ENCODE data around the gene PTPRB.

The PTPRB gene

GRCh38 chr12:70487440-70487839 lies 149.8 kb downstream of the PTPRB start:
- TF ChIP-seq EZH2phosphoT487 (IDR thresholded peaks at IDR 0.05; ENCODE audit: borderline replicate concordance, low read length) (no peak), CTCF (IDR thresholded peaks at IDR 0.05; ENCODE audit: low read depth, low read length, poor library complexity, severe bottlenecking) (no peak)
- H3K79me2 ChIP-seq (ENCODE audit: control insufficient read depth, low read length) = peaks cover 91% of the 10 kb centered on the region
- no peaks in the 10 kb centered on the region for H3K9me2 ChIP-seq (replicated peaks; ENCODE audit: control insufficient read depth, low read length)
- H3K27ac ChIP-seq (ENCODE audit: low read depth, low read length) = peak overlapping the region; percentile 96
- peaks cover 80% of the 10 kb centered on the region for H3K36me3 ChIP-seq (ENCODE audit: control insufficient read depth, low read length)
- no peaks in the 10 kb centered on the region for H4K20me1 ChIP-seq (ENCODE audit: control insufficient read depth, insufficient read depth, low read depth, low read length)
- peaks cover 24% of the 10 kb centered on the region for H3F3A ChIP-seq (ENCODE audit: control insufficient read depth, insufficient read depth)
- peaks cover 26% of the 10 kb centered on the region for H3K9me3 ChIP-seq (ENCODE audit: control insufficient read depth, insufficient read depth, low read length)
- peak overlapping the region; percentile 61 for H3K4me3 ChIP-seq (ENCODE audit: low read length)
- H3K27me3 ChIP-seq (ENCODE audit: control insufficient read depth, low read length) = no peaks in the 10 kb centered on the region
- peak overlapping the region; percentile 74 for H3K4me2 ChIP-seq (ENCODE audit: low read length)
- peaks cover 86% of the 10 kb centered on the region for H3K4me1 ChIP-seq (ENCODE audit: control insufficient read depth, low read length)

- Histone ChIP-seq H3F3A (ENCODE audit: control insufficient read depth, insufficient read depth) (peaks cover 24% of the 10 kb centered on the region), H3K9me3 (ENCODE audit: control insufficient read depth, insufficient read depth, low read length) (peaks cover 26% of the 10 kb centered on the region), H3K79me2 (ENCODE audit: control insufficient read depth, low read length) (peaks cover 91% of the 10 kb centered on the region), H3K4me3 (ENCODE audit: low read length) (peak overlapping the region; percentile 61), H3K27me3 (ENCODE audit: control insufficient read depth, low read length) (no peaks in the 10 kb centered on the region), H4K20me1 (ENCODE audit: control insufficient read depth, insufficient read depth, low read depth, low read length) (no peaks in the 10 kb centered on the region), H3K4me1 (ENCODE audit: control insufficient read depth, low read length) (peaks cover 87% of the 10 kb centered on the region), H3K36me3 (ENCODE audit: control insufficient read depth, low read length) (peaks cover 80% of the 10 kb centered on the region), H3K4me2 (ENCODE audit: low read length) (peak overlapping the region; percentile 74), H3K27ac (ENCODE audit: low read depth, low read length) (peak overlapping the region; percentile 96), H3K9me2 (replicated peaks; ENCODE audit: control insufficient read depth, low read length) (no peaks in the 10 kb centered on the region)
- no peak for TF ChIP-seq CTCF (IDR thresholded peaks at IDR 0.05; ENCODE audit: low read depth, low read length, poor library complexity, severe bottlenecking)
- no peak for TF ChIP-seq EZH2phosphoT487 (IDR thresholded peaks at IDR 0.05; ENCODE audit: borderline replicate concordance, low read length)
These were observed 150.6 kb downstream of the PTPRB start for GRCh38 chr12:70486588-70486987.

- Histone ChIP-seq H3K9me2 (replicated peaks; ENCODE audit: control insufficient read depth, low read length) (no peaks in the 10 kb centered on the region), H3K4me2 (ENCODE audit: low read length) (peak overlapping the region; percentile 74), H3F3A (ENCODE audit: control insufficient read depth, insufficient read depth) (peaks cover 24% of the 10 kb centered on the region), H4K20me1 (ENCODE audit: control insufficient read depth, insufficient read depth, low read depth, low read length) (no peaks in the 10 kb centered on the region), H3K27ac (ENCODE audit: low read depth, low read length) (peak overlapping the region; percentile 96), H3K9me3 (ENCODE audit: control insufficient read depth, insufficient read depth, low read length) (peaks cover 26% of the 10 kb centered on the region), H3K79me2 (ENCODE audit: control insufficient read depth, low read length) (peaks cover 91% of the 10 kb centered on the region), H3K4me3 (ENCODE audit: low read length) (peak overlapping the region; percentile 61), H3K36me3 (ENCODE audit: control insufficient read depth, low read length) (peaks cover 78% of the 10 kb centered on the region), H3K27me3 (ENCODE audit: control insufficient read depth, low read length) (no peaks in the 10 kb centered on the region), H3K4me1 (ENCODE audit: control insufficient read depth, low read length) (peaks cover 96% of the 10 kb centered on the region)
- TF ChIP-seq EZH2phosphoT487 (IDR thresholded peaks at IDR 0.05; ENCODE audit: borderline replicate concordance, low read length) (no peak), CTCF (IDR thresholded peaks at IDR 0.05; ENCODE audit: low read depth, low read length, poor library complexity, severe bottlenecking) (no peak)
These were observed 151.5 kb downstream of the PTPRB start for GRCh38 chr12:70485704-70486103.

Data from DOHH2 (cell line).